DMS 273 (cell line): ENCODE data around the gene SH3GL3.

ENCODE experiments used
- DNase-seq: peaks from one replicate; lab custom pipeline; 2025; ENCODE audit not compliant: unreplicated experiment; lab: John Stamatoyannopoulos, UW

The SH3GL3 gene

DNA sequence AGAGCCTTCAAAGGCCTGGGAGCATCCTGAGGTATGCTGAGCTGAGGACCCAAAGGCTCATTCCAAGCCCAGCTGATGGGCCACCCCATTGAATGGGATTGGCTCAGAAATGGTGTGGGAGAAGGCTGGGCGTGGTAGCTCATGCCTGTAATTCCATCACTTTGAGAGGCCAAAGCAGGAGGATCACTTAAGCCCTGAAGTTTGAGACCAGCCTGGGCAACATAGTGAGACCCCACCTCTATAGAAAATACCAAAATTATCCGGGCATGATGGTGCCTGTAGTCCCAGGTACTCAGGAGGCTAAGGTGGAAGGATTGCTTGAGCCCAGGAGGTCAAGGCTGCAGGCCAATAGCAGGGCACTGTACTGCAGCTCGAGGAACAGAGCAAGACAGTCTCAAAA, 163.0 kb downstream of the SH3GL3 start:
- no peak for DNase-seq

DNA sequence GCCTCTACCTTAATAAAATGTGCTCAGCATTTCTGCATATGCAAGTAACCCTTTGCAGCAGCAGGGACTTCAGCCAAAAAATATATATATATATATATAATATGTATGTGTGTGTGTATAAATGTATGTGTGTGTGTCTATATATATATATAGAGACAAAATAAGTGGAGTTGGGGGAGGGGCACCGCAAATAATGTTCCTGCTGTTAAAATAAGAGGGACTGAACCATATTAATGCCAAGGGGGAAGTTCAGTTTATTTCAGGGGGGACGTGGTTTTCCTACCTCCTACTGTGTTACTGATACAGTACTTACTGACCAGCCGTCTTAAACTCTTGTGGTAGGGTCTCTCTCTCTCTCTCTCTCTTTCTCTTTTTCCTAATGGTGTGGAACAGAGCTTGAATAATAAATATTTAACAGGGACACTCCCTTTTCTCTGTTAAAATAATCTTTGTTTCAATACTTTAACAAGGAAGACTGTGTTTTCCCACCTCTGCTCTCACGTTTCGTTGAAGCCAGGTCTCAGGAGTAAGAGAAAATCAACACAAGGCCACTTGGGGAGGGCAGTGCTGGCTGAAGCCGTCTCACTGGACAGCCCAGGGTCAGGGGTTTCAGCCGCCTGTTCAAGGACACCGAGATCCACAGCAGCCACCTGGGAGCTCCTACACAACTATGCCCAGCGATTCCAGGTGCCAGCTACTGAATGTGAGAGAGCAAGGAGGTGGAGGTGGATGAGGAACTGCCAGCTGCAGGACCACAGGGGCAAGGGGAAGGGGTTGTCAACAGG, 164.0 kb downstream of the SH3GL3 start:
- DNase-seq = no peak

DNA sequence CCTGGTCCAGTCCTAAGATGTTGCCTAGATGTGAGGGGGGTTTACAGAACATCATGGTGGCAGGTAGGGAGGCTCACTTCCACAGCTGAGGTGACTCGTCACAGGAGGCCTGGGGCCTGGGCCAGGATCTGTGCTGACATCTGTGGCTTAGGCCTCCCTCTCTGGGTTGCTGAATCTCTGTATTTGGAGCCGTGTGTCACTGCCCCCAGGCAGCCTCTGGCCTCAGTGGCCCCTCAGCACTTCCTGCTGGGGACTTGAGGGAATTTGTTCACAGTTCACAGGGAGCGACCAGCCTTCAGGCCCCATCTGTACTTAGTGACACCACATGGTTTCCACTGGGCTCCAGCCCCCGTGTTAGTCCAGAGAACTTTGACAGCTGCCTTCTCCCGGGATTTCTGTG, 165.1 kb downstream of the SH3GL3 start:
- DNase-seq = no peak

DNA sequence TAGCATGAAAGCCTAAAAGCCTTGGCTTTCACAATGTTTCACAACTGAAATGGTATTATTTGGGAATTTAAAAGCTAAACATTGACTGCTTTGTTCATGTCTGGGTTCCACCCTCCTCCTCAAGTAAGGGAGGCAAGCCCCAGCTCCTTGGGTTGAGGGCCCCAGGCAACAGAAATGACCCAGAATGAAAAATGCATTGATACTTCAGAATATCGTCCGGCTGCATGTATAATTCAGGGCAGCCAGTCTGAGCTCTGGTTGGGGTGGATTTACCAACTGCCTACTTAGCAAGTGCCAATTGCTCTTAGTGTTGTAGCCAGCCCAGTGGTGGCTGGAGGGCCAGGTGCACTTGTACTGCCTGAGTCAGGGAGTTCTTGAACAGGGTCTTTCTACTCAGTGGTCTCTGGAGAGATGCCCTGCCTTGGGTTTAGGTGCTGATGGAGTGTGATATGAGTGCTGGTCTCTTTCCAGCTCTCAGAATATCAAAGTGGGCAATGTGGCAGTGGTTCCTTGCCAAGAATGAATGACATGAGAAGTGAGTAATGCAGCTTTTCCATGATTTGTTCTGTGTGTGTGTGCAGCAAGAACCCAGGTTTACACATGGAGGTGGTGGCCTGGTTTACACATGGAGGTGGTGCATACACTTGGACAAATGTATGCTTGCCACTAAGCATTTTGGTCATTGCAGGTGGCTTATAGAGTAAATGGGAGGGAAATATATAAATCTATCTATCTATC, 165.9 kb downstream of the SH3GL3 start:
- no peak for DNase-seq

DNA sequence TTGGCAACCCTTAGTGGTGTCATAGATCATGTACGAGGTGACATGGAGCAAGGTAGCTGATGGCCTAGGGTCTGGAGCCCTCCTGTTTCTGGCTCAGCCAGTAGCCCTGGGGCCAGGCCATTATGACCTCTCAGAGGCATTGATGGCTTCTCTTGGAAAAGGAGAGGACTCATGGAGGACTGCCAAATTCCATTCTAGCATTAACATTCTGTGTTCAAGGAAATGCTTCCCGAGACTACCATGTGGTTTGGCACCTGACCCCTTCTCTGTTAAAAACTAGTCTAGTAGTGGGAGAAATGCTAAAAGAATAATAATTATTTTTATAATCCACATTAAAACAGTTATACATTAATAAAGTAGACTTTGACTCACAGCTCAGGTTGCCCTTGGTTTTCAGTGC, 166.6 kb downstream of the SH3GL3 start:
- DNase-seq = no peak

DNA sequence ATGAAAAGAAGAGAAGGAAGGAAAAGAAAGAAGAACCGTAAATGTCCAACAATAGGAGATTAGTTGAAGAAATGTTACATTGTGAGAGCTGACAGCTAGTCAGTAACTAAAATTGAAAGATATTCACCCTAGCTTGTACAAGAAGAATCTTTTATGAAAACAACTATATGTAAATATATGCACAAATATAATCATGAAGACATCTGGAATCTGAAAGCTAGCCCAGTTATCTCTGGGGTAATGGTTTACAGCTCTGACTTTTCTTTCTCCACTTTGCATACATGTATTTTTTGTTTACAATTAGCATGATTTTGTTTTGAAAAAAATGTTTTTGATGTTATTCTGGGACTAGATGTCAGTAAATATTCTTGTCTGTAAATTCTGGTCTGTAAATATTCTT, 169.7 kb downstream of the SH3GL3 start:
- DNase-seq = no peak

DNA sequence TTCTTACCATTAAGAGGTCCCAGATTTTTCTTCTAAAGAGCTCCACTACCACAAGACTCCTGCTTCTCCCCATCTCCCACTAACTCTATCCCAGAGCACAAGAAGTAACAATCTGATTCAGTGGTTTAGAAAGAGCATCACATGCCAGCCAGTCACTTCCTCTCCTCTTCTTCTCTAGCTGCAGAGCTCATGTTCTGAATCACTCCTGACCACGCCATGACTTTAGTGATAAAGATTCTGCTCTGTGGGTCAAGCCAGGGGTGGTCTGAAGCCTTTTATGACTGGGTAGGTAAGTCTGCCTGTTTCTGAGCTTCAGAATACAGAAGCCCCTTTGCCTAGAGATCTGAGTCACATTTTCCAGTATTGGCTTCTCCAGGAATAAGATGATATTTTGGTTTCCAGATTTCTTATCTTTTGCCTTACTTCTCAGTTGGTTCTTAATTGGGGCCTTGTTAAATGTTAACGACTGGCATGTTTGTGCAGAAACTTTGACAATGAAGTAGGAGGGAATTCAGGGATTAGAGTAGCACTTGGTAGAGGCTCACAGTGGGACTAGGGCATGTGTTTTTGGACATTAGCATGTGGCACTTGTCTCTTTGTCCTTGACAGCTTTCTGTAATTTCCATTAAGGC, 179.1 kb downstream of the SH3GL3 start:
- DNase-seq = no peak

DNA sequence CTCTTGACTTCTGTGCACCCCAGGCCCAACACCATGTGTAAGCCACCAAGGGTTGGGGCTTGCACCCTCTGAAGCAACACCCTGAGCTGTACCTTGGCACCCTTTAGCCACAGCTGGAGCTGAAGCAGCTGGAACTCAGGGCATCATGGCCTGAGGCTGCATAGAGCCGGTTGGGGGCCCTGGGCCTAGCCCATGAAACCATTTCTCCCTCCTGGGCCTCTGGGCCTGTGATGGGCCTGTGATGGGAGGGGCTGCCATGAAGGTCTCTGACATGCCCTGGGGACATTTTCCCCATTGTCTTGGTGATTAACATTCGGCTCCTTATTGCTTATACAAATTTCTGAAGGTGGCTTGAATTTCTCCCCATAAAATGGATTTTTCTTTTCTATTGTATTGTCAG, 184.4 kb downstream of the SH3GL3 start:
- no peak for DNase-seq

DNA sequence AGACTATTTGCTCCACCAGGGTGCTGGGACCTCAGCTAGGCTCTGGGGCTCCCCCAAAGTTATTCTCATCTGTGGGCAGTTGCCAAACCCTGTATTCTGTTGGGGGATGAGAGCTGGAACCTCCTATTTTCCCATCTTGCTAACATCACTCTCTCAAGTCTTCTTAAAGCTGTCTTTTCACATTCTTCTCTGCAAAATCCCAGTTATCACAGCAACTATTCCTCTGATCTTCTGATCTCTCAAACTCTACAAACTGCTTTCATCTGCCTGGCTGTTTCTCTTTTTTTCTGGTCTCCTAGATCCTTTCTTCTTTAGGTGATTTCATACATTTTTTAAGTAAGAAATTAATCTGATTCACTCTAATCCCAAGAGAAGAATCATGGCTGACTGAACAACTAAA, 196.1 kb downstream of the SH3GL3 start:
- no peak for DNase-seq

DNA sequence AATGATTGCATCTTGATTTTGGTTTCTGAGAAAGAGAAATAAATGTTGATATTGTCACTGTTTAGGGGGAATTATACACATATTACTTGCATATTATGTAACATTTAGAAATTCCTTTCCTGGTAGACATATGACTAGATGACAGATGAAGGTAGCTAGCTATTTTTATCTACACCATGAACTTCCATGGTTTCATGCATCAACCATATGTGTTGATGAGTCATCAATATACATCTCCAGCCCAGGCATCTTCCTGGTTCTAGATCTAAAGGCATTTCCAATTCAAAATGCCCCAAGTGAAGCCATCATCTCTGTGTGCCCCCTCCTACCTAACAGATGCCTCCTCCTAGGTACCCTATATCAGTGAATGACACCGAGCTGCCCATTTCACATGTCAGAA, 197.3 kb downstream of the SH3GL3 start:
- DNase-seq = no peak

DNA sequence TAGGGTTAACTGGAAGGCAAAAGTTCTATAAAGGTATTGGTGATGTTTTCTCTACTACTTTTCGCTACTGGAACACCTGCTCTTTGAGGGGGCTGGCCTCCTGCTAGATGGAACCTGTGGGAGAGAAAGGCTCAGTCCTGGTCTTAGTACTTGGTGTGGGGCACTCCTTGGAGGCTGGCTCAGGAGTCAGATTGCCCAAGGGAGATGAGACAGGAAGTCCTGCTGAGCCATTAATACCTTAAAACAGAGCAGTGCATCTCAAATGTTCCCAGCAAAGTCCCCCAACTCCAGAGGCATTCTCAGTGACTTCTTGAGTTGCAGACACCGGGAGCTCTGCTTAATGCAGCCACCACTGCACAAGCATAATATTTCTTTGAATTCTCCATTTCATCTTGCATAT, 203.7 kb downstream of the SH3GL3 start:
- no peak for DNase-seq

DNA sequence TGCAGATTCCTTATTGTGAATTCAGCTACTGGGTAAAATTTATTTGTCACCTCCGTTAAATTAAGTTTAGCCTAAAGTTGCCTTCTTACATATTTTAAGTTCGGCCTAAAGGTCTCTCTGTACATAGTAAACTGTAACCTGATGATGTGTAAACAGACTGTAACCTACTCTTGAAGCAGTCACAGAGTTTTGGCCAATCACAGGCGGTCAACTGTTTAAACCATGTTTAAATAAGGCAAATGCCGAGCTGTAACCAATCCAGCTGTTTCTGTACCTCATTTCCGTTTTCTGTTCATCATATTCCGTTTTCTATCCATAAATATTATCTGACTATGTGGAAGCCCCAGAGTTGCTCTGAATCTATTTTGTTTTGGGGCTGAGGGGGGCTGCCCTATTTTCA, 204.4 kb downstream of the SH3GL3 start:
- DNase-seq = no peak

DNA sequence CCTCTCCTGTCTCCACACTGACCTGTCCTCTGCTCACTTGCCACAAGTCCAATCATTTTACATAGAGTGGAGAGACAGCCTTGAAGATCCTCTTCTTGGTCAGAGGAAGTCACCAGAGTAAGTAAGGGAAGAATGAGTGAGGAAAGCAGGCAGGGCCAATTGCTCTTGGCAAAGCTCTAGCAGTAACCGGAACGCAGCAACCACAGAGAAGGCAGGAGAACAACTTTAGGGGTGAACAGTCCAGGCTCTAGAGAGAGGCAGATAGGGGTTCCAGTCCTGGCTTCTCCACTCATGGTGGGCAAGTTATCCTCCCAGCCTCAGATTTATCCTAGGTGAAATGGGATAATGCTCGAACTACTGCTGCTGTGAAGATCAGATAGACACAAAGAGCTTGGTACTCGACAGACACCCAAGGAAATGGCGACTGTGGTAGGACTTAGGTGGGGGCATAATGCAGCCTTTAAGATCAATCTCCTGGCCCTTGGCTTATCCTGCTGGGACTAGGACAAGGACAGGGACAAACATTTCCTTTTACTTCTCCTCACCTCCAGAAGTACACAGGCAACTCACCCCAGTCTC, 205.6 kb downstream of the SH3GL3 start:
- no peak for DNase-seq

DNA sequence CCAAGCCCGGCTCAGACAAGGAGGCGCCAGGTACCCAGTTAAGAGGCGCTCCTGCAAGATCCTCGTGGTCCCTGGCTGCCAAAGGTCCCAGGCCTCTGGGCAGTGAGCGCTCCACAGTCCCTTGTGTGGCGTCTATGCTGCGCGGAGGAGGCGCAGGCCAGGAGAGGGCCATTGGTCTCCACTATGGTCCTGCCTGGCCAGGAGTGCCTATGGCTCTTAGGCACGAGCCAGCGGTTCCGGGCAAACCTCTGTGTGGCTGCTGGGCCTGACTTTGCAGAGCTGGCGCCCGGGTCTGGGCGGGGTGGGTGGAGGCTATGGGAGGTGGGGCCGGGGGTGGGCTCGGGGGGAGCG, 206.1 kb downstream of the SH3GL3 start:
- no peak for DNase-seq

DNA sequence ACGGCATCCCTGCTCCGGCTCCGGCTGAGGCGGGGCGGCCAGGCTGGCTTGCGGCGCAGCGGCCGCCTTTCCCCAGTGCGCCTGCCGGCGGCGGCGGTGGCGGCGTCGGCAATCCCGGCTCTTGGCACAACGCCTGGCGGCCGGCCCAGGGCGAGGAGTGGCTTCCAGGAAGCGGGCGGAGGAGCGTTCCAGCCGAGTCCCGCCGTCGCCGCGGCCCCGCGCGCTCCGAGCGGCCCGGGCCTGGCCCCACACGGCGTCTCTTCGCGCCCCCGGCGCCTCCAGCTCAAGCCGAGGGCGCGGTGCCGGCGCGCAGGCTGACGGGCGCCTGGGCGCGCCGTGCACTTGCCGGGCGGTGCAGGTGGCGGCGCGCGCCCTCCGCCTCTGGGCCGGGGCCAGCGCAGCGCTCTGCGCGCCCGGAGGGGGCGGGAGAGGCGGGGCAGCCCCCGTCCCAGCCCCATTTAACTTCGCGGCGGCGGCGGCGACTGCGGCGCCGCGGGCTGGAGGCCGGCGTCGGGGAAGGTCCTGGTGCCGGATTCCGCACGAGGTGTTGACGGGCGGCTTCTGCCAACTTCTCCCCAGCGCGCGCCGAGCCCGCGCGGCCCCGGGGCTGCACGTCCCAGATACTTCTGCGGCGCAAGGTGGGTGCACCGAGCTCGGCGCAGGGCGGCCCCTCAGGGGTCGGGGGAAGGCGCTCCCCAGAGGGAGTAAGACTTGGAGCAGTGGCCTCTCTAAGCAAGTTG, 206.7 kb downstream of the SH3GL3 start, which contains the start of gene ADAMTSL3:
Gene ADAMTSL3 (plus strand): TSS at position 485 of the 740 bp plus-strand sequence. CDS start 1,639 bp downstream, outside the sequence.
- peak; percentile 78 for DNase-seq

DNA sequence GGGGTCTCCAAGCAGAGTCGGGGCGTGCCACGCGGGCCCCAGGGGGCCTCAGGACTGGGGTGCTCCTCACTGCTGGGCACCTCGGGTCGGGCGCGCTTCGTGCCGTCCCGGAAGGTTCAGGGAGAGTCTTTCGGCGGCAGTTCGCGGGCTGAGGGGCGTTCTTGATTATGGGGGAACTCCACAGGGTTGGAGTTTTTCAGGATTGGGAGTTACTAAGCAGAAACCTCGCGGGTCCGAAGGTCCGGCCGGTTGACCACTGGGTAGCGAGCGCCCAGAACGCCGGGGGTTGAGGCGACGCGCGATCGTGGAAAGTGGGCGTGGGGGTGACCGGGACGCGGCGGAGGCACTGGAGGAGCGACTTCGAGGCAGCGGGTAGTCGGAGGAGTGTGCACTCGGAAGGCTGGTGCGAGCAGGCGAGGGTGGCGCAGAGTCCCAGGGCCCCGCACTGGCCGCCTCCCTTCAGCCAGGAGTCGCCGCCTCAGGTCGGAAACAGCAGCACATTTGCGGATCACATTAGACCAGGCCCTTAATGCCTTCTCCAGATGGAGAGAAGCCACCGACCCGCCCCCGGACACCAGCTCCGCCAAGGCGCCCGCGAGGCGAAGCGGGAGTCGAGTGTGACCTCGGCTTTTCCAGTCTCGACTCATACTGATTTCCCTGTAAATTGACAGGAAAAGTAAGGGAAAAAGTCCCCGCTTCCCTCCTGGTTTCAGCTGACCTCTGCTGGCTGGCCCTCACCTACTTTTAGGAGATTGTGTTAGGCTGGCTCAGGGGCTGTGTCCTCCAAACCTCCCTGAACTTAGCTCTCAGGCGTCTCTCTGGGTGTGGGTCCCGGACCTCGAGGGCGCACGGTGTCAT, 207.5 kb downstream of the SH3GL3 start:
- DNase-seq = peak; percentile 49

DNA sequence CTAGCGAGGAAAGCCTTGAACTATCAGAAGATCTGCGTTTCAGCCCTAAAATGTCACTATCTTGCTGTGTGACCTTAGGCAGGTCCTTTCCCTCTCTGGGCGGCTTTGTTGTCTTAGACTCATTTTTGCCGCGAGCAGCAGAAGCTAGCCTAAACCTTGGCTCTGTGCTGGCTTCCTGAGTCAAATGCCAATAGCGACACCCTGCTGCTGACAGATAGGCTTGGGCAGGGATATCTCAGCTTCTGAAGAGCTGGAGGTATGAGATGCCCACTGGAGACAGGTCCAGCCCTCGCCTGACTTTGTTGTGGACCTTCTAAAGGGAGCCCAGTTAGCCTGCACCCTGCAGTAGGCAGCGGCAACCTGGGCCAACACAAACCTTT, 208.1 kb downstream of the SH3GL3 start:
- no peak for DNase-seq

DNA sequence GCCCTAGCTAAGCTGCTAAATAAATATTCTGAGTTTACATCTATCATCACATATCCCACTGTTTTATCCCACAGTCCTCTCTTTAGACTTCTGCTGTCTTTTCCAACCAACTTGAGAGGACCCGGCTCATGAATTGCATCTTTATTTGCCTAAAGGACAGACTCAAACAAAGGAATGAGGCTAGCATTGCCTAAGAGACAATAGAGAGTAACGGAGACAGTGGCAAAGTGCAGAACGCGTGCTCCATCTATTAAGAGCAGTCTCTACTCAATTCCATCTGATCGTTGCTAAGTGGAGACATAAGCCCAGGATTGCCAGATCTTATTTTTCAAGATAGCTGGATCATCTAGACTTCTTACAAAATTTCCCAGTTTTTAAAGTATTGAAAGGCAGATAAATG, 209.1 kb downstream of the SH3GL3 start:
- no peak for DNase-seq

DNA sequence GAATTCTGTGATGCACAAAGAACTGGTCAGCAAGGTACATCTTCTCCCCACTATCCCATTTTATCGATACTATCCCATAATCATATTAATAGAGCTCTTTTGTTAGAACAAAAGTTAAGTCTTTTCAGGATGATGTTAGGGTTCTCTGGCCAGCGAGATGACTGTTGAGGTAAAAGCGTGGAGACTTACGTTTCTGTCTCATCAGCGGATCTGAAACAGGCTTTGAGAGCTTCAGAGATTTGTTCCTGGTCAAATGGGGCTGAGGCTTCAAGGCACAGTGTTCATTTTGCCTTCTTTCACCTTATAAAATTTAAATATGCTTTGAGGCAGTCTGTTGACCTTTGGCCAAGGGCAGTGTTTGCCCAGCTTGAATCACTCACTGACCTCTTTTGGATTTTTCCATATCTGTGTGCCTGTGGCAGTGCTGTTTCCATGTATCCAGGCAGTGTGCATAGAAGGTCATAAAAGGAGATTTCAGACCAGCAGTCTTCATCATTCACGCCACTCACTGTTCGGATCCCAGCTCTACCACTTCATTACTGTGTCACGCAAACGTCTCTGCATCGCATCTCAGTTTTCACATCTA, 209.9 kb downstream of the SH3GL3 start:
- no peak for DNase-seq

DNA sequence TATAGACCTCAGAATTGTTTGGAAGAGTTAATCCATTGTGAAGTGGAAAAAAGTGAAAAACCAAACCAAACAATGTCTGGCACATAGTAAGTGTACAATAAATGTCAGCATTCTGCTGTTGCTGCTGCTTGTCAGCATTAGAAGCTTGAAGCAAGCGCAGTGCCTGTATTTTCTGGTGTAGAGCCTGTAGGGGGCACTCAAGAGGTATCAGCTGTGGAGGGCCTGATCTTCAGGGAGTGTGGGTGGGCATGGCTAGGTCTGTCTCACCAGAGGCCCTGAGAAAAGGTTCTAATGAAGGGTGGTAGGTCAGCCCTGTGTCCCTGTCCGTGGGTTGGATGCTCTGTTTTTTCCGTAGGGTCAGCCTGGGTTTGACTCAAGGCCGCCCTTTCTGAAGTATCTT, 210.4 kb downstream of the SH3GL3 start:
- DNase-seq = peak; percentile 6
